Measurements from ENCODE around the gene BCL2L1. TPM values are rescaled to one million over a fixed set of nuclear protein-coding genes. Genes with fewer than 3 reads are reported as not detected.

The BCL2L1 gene
- total and polyA plus RNA-seq, 2 experiments from 2014 or later, result 42.4 to 110 TPM

- Histone ChIP-seq H3F3A (replicated peaks; ENCODE audit: low read depth) (peaks cover 21% of the 10 kb centered on the region; the same call in 1 of the 2 replicates), H3K27me3 (ENCODE audit: insufficient read depth) (no peaks in the 10 kb centered on the region), H3K27ac (ENCODE audit: low read depth) (peak overlapping the region; percentile 28; the same call in 1 of the 2 replicates), H4K20me1 (replicated peaks; ENCODE audit: insufficient read depth) (peaks cover 3% of the 10 kb centered on the region; the same call in 1 of the 2 replicates), H3K36me3 (ENCODE audit: insufficient read depth) (peaks cover 4% of the 10 kb centered on the region; the same call in 1 of the 2 replicates), H3K4me3 (no peak overlapping the region), H3K79me2 (replicated peaks; ENCODE audit: insufficient read depth) (peaks cover 100% of the 10 kb centered on the region), H3K4me2 (no peak overlapping the region), H3K9me2 (ENCODE audit: insufficient read depth) (no peaks in the 10 kb centered on the region), H2AFZ (no peak overlapping the region), H3K4me1 (ENCODE audit: insufficient read depth) (peaks cover 30% of the 10 kb centered on the region)
- peaks cover 7% of the 10 kb centered on the region for H3K27me3 Mint-ChIP-seq (ENCODE audit: insufficient read depth, low read depth, poor library complexity)
- H3K9me3 Mint-ChIP-seq, result no peaks in the 10 kb centered on the region
- ATAC-seq (no peak), DNase-seq (ENCODE audit: low spot score) (no peak)
- TF ChIP-seq ZNF331 (CRISPR knock-in tag; IDR thresholded peaks at IDR 0.05; ENCODE audit: low read depth), result no peak
- no peak for TF ChIP-seq CTCF (conservative IDR thresholded peaks at IDR 0.05; ENCODE audit: low read depth in 2 of 2)
- TF ChIP-seq NANOG (IDR thresholded peaks at IDR 0.05; ENCODE audit: borderline replicate concordance), result no peak
- TF ChIP-seq CREB1 (CRISPR knock-in tag; IDR thresholded peaks at IDR 0.05; ENCODE audit: low read depth), result no peak
- TF ChIP-seq EZH2phosphoT487 (IDR thresholded peaks at IDR 0.05; ENCODE audit: unreplicated experiment), result no peak
- no peak for TF ChIP-seq ZNF114 (CRISPR knock-in tag; IDR thresholded peaks at IDR 0.05)
- TF ChIP-seq EZH2 (IDR thresholded peaks at IDR 0.05; ENCODE audit: low read depth, unreplicated experiment), result no peak
- TF ChIP-seq REST (IDR thresholded peaks at IDR 0.05; ENCODE audit: unreplicated experiment), result no peak
- no peak for TF ChIP-seq ZNF462 (CRISPR knock-in tag; IDR thresholded peaks at IDR 0.05)
- no peak for TF ChIP-seq POLR2AphosphoS5 (IDR thresholded peaks at IDR 0.05; ENCODE audit: low read depth)
- no peak for TF ChIP-seq JUNB (IDR thresholded peaks at IDR 0.05; ENCODE audit: unreplicated experiment)
- TF ChIP-seq ETS1 (IDR thresholded peaks at IDR 0.05), result no peak
- TF ChIP-seq STAT1 (IDR thresholded peaks at IDR 0.05; ENCODE audit: unreplicated experiment), result no peak
- H3K27ac Mint-ChIP-seq, result no peak overlapping the region
- H3K4me3 Mint-ChIP-seq, result no peak overlapping the region
- H3K4me1 Mint-ChIP-seq, result peaks cover 33% of the 10 kb centered on the region
- H3K36me3 Mint-ChIP-seq (ENCODE audit: low read depth), result peaks cover 35% of the 10 kb centered on the region
These were observed 16.8 kb downstream of the BCL2L1 start for GRCh38 chr20:31705598-31706597.

All from GM23338 (cell line).